DMS114 treated with DMSO at 0.1 percent for 48 hours (cell line): ENCODE results near the gene RBMX2.

ENCODE experiments used
- DNase-seq: peaks from one replicate; lab custom pipeline; 2025; ENCODE audit not compliant: unreplicated experiment; lab: John Stamatoyannopoulos, UW

Gene RBMX2

GRCh38 chrX:130444641-130445336 is 43.0 kb downstream of the RBMX2 start:
- no peak for DNase-seq

DNA sequence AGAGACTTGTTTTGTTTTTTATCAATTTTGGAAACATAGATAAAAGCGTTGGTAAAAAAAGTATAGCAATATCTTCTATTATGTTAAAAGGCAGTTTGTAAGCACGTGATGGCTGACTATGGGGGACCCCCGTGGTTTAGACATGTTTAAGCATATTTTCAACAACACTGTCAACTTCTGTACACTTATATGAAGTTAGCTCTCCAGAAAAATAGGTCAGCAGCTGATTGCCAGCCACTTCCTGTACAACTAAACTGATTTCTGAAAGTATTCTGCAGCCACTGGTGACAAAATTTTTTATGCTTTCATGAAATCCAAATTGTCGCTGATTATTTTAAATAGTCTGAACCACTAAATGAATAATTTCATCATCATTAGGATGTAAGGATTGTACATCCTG is 45.2 kb downstream of the RBMX2 start:
- no peak for DNase-seq
